NK-92 treated with Interleukin-12 subunit alpha and Interleukin-12 subunit beta, amount 100 ng/mL, for 24 hours (cell line): ENCODE results near the gene KIF26B.
"Not testable (repeated sequence)": the region's sequence is repeated elsewhere in the genome, so short reads cannot be mapped to it uniquely, and the experiment has no call there.

Experiments used
- DNase-seq: peaks from one replicate; lab custom pipeline; 2025; lab: John Stamatoyannopoulos, UW

The KIF26B gene

DNA sequence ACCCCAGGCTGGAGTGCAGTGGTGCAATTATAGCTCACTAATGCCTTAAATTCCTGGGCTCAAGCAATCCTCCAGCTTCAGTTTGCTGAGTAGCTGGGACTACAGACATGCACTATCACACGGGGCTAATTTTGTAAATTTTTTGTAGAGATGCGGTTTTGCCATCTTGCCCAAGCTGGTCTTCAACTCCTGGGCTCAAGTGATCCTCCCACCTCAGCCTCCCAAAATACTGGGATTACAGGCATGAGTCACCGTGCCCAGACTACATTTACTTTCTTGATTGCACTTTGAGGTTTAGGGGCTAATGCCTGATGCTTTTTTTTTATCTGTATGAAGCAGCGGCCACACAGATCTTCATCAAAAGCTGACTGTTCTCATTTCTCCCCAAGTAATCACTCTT, 124.6 kb downstream of the KIF26B start:
- DNase-seq = no peak

DNA sequence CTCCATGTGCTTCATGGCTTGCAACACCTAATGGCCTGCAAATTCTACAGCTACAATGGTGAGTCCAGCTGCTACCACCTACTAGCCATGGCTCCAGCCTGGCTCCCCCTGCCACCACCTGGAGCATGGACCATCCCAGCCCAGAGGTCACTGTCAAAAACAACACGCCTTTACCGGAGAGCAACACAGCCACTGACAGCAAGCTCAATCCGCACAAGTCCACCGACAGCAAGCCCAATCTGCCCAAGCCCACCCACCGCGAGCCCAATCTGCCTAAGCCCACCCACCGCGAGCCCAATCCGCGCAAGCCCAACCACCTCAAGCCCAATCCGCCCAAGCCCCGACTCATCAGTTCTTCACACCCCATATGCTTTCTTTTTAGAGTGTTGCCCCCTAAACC, 128.2 kb downstream of the KIF26B start:
- DNase-seq = no peak

DNA sequence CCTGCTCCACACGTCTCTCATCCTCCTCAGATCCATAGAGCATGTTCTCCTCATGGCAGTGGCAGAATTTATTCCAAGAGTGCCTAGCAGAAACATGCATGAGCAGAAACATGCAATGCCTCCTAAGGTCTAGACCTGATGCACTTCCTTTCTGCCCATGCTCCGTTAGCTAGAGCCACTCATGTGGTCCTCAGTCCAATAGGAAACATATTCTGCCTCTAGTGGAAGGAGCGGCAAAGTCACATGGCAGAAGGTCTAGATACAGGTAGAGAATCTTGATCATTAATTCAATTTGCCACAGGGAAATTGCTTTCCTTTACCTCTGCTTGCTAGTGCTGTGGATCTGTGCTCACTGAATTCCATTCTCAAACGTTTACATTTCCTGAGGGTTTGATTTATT, 130.4 kb downstream of the KIF26B start:
- no peak for DNase-seq

DNA sequence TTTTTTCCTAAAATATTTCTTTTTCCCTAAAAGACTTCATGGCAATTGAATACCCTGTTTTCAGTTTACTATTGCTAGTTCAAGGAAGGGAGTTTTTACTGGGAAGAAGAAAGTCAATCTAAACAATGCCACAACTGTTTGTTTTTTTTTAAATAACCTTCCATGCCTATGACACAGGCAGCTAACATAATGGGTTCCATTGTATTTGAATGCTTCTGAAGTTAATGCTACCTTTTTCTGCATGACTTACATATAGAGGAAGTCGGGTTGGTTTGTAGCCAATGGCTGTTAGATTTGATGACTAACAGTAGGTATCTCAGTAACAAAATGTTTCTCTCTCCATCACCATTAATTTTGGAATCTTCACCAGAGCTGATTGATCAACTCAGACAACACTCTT, 134.0 kb downstream of the KIF26B start:
- DNase-seq = no peak

DNA sequence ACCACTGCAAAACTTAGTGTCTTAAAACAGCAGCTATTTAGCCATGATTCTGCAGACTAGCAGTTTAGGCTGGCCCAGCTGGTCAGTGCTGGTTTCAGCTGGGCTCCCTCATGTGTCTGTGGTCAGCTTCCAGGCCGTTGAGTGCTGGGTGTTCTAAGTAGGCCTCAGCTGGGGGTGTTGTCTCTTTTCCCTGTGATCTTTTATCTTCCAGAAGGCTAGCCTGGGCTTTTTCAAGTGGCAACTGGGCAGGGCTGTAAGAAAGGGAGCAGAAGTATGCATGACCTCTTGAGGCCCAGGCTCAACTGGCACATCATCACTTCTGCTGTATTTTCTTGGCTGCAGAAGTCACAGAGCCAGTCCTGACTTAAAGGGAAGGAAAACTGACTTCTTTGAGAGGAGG, 136.1 kb downstream of the KIF26B start:
- DNase-seq = no peak

DNA sequence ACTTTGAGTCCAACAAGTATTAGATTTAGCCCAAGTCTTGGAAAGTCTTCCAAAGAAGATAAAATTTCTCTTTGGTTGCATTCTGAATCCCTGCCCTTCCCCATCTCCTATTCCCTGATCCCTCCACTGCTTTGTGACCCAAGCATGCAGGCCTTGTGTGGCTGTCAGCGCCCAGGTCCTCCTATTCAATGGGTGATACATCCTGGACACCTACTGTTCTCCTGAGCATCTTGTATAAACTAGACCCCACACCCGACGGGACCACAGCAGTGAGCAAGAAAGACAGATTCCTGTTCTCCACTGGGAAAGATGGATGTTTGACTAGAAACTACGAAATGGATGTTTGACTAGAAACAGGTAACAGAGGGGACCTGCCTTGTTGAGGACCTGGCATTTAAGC, 136.6 kb downstream of the KIF26B start:
- no peak for DNase-seq

DNA sequence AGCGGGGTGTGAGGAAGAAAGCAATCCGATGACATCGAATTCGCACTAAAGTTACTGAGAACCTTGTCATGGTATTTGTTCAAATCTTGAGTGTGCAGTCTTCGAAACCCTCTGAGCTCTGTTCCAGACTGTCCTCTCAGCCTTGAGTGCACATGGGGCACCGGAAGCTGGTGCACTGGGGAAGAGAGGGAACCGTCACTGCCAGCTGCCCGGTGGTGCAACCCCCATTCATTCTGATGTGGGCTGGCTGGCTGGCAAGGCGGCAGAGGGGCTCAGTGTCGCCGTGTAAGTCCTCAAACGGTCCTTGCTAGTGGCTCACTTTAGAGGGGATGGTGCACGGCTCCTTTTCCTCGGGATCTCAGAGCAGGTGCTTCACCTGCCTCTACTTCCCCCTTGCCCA, 137.4 kb downstream of the KIF26B start:
- DNase-seq = no peak

DNA sequence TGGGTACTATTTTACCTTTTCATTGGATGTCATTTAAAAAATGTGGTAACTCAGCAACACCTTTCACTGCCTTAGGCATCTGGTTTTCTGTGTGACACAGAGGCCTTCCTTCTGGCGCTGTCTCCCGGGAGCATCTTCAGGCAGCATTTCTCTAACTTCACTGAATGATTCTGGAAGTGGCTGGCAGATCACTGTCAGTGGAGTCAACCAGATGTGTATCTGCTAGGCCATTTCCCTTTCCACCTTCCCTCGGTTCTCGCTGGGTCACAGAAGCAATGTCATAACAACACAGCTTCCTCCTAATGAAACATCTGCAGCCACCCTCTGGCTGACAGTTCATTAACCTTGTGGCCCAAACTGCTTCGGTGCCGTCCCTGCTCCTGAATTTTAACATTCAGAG, 137.8 kb downstream of the KIF26B start:
- no peak for DNase-seq

DNA sequence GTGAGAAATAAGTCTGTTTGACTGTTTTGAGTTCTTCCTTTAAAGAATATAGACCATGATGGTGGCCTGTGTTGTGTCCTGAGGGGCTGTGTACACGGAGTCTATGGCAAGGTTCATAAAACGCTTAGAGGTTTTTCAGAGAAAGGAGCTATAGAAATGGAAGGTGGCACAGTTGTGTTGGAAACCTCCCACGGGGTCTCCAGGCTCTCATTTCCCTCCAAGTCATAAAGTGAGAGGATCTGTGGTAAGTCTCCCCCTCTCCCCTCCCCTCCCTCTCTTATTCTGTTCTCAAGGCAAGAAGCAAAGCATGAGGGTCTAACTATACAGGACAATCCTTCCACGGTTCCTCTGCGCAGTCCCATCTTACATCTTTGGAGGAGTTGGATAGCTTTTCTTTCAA, 139.2 kb downstream of the KIF26B start:
- DNase-seq = no peak

DNA sequence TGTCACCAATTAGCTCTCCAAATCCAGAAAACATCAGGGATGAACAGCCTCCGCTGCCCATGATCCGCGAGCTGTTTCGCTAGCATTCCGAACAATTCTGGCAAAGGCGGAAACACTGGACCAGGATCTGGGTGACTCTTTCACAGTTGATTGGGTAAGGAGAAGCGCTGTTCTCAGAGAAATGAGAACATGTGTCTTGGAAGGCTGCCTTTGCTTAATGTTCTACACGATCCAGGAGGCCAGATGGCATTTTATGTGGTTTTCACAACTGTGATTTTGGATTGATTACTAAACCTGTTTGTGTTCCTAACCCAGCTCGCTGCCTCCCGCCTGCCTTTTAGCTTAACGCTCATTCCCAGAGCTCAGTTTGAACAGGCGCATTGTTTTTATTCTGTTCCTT, 144.0 kb downstream of the KIF26B start:
- DNase-seq = no peak

DNA sequence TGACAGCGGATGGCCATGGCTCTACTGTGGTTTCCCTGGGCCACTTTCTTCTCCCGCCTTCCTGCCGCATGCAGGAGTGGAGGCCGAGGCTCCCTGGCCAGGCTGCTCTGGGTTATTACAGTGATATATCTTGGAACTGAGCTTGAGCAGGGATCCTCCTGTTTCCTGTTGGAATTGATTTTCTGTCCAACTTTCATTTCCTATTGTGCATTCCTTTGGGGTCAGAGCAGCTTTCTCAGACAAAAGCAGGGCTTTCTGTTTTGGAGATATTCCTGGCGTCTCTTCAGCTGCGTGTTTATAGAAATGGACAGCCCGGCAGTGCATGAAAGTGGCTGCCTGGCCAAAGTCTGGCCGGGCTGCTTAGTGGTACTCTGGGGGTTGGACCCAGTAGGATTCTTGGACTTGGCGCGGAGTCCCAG, 146.4 kb downstream of the KIF26B start:
- no peak for DNase-seq

DNA sequence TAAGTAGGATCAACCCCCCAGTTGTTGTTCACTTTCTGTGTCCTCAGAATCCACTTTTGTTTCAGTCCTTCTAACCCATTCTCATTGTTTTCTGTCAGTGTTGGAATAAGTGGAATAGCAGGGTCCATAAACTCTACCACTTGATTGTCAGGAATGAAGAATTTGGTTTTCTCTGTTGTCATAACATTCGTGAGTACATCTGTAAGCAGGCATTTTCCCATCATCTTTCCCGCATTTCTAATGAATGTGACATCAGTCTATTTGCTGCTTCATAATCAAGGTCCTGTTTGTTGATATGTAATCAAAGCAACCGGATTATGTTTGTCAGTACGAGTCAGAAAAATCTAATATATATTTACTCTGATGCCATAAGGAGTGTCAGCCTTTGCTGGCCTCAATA, 147.1 kb downstream of the KIF26B start:
- DNase-seq = no peak

DNA sequence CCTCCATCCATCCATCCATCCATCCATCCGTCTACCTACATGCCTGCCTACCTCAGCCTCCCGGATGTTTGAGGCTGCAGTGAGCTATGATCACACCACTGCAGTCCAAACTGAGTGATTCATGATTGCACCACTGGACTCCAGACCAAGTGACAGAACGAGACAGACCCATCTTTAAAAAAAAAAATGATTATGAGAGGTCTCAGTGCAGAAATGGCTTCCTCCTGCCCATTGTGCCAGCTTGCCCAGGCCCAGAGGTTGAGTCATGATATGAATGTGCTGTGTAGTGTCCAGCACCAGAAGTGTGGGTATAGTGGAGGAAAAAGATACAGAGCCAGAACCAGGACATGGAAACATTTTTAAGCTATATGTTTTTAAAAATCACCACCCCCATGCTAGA, 149.9 kb downstream of the KIF26B start:
- DNase-seq = no peak

DNA sequence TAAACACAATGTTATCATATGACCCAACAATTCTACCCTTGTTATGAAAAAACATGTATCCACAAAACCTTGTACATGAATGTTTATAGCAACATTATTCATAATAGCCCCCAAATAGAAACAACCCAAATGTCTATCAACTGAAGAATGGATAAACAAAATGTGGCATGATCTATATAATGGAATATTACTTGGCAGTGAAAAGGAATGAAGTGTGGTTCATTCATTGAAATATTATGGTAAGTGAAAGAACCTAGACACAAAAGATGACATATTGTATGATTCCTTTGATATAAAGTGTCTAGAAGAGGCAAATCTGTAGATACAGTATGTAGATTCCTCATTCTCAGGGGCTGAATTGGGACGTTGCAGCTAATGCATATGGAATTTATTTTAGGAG, 151.2 kb downstream of the KIF26B start:
- no peak for DNase-seq

DNA sequence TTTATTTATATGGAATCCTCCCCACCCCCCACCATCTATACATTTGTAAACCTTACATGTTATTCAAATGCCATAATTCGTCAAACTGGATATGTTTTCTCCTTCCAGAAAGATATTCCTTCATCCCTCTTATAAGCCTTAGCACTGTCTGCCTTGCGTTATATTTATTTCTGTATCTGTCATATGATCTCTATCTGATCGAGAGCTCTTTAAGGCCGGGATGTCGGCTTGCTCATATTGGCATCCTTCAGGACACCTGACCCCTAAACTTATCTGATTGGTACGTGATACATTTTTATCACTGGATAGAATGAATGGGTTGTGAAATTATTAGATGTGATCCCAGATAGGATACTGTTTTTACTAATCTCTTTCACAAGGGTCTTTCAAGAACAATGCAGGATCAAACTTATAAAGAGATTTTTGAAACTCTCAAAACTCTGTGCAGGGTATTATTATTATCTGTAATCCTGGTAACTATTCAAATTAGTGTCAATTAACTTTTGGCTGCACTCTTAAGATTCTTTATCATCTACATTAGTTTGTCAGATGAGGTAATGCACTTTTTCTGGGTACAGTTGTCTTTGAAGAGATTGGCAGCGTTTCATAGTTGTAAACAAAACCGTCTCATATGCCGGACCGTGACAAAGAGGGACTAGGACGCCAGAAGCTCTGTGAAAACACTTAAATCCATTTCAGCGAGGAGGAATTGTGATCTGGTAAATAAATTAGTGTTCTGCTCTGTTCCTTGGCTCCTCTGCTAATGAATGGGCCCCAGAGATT, 152.0 kb downstream of the KIF26B start:
- no peak for DNase-seq

DNA sequence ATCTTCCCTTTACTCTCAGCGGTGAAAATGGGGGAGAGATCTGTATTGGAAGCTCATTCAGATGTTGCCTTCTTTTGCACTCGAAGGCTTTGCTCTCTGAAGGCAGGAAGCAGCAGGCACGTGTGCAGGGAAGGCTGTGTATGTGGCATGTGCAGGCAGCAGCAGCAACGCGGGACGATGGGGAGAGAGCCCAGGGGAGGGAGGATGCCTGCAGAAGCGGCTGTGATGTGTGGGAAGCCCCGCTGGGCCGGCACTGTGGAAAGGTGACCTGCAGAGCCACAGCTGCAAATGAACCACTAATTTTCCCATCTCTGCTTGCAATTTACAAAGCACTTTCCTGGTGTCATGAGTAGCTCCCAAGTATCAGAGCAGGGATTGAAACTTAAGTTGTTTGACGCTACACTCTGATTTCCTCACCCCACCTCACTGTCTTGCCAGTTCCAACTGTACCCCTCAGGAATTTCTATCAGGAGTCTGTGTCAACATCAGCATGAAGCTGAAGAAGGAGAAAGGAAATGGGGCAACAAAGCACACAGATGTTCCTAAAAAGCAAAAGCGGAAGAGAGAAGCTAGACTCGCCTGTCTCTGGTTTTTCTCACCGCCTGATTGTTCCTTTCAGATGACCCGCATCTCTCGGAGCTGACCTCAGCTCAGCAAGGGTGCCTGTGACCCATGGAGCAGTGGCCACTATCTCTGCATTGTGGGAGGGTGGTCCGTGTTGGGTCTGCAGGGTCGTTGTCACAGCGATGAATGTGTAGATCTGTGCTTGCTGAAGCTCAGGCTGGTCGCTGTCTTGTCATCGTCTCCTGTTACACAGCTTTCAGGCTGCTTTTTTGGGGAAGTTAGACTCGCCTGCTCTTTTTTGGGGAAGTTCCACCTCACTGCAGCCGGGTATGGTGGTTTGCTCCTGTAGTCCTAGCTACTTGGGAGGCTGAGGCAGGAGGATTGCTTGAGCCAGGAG, 156.1 kb downstream of the KIF26B start:
- no peak for DNase-seq

DNA sequence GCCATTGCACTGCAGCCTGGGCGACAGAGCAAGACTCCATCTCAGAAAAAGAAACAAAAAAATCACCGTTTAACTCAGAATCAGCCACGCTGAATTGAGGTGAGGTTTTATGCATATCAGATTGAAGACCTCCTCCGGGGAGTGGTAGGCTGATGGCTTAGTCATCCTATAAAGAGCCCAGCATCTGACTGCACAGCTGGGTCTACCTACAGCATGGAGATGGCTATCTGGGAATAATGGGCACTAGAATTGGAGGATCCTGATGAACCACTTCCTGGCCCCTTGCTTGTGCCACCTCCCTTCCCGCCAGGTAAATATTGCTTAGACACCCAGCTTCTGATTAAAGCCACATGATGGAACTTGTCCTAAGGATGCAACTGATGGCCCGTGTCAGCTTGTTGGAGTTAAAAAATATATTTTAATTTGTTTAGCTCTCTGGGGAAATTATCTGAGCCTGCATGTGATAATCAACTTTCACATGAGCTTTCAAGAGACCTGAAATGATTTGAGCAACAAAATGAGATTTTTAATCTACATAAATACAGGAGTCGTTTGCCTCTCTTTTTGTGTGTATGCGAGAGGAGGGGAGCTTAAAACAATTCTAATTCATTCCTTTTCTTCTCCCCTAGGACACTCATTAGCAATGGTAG, 157.2 kb downstream of the KIF26B start:
- DNase-seq = no peak

DNA sequence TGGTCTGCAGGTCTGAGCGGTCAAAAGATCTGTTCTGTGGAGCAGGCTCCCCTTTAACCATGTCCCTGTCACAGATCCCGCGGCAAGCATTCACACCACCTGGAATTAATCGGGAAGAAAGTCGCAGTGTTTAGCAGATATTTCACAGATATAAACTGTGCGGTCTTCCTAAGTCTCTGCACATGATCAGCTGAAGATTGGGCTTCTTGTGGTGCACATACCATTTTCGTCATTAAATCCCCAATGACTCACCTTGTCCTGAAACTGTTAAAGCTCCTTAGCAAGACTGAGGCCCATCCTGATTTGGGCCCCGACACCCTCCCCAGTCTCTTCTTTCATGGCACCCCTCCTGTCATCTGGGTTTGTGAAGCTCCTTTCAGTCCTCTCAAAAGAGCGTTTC, 158.8 kb downstream of the KIF26B start:
- no peak for DNase-seq

DNA sequence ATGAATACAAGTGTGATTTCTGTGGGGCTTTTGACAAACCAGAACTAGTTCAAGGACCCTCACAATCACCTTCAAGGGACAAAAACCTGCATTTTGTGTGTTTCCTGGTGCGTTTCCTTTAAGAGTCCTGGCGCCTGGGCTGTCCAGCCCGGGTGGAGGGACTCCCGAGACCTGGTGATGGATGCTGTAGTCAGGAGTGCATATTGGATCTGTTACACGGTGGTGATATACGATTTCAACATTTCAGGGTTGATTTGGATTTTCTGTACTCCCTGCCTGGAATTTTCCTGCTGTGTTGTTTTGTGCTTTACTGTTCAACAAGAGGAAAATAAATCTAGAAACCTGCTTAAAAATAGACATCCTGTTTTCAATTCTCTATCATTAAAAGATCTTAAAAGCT, 162.0 kb downstream of the KIF26B start:
- no peak for DNase-seq

DNA sequence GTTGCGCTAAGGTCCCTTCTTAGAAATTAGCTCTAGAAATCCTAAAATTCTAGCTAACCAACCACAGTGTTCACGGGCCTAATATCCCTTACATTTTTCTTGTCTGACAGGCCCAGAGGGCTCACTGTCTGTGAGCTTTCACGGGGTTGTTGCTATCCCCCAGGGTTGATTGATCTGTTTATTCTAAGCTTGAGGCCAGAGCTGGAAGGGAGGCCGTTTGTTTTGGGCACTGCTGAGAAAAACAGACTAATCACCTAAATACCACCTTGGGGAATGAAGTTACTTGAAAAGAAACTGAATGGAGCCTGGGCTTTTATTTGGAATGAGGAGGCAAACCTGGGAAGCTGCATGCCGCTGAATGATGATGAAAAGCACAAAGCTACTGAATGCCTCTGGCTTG, 162.4 kb downstream of the KIF26B start:
- DNase-seq = no peak

DNA sequence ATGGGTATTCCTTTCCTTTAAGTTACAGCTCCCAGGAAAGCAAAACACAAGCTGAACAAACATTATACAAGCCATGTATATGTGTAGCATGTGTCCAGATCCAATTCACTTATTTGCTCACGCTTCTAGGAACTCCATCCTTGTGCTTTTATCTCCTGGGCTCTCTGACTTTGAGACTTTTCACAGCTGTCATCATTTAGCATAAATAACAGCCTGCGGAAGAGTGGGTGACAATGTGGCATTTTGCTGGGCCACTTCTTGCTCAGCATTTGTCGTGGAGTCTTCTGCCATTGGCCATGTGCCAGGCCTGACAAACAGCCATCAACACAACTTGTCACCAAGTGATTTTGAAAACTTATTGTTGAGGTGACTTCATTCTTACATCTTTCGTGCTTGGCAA, 164.3 kb downstream of the KIF26B start:
- no peak for DNase-seq

DNA sequence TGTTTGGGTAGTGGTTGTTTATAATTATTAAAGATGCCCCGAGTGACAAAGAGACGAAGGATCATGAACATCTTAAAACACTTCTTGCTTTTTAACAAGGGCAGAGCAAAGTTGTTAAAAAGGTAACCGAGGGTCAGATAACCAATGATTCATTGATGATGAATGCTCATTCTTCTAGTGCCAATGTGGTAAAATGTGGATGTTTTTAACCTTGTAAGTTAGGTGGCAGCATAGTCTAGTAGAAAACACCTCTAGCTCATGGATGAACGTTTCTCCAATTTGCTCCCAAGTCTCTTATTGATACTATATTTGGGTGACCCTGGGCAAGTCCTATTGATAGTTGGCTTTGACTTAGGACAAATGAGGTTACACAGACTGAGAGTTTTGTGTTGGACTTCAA, 167.9 kb downstream of the KIF26B start:
- no peak for DNase-seq

DNA sequence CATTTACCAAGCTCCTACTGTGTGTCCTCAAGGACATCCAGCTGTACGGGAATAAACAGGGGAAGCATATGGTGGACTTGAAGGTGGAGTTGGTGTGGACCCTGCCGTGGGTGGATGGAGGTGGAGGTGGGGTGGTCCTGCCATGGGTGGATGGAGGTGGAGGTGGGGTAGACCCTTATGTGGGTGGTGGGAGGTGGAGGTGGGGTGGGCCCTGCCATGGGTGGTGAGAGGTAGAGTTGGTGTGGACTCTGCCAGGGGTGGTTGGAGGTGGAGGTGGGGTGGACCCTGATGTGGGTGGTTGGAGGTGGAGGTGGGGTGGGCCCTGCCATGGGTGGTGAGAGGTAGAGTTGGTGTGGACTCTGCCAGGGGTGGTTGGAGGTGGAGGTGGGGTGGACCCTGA, 169.0 kb downstream of the KIF26B start:
- DNase-seq = not testable (repeated sequence)
